Suppressor macrophage (primary cell): Measurements from ENCODE around the gene PELI1.
A peak's percentile ranks its signal among the peaks of the same experiment; 100 is the strongest.
"Not testable (repeated sequence)": the region's sequence is repeated elsewhere in the genome, so short reads cannot be mapped to it uniquely, and the experiment has no call there.

Experiments
- DNase-seq, 4 experiments: peaks; one replicate each; pipeline ENCODE4 v3.0.0-alpha.2; 2020 to 2022

Gene PELI1

DNA sequence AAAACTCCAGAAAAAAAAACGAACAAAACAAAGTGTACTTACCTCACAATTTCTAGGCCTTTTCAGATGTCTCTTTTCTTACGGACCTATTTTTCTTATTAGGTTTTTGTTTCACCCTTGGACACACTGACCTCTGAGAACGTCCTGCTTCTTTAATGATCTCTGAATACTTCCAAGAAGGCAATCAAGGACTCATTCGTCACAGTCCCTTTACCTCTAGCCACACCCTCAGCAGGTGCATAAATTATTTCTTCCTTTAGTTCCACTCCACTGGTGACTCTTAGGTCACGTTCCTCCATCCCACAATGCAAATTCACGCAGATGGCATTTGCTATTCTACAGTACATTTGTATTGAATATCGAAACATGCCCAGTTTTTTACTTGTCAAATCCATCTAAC, 21.9 kb downstream of the PELI1 start:
- DNase-seq = no peak

DNA sequence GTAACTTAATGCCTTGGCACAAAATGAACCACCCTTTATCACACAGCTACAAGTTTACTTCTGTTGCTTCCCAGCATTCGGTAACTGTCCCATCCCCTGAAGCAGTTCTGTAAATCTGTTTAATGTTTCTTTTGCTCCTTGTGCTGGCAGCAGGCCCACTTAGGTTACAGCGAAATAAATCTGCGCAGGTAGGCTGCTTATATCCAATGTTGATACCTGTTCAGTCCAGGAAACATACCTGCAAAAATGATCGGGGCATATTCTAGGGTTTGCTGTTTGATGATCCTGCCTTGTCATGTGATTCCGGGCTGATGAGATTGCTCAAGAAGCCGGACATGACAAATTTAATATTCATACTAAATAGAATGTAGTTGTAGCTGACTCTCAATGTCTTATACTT, 23.3 kb downstream of the PELI1 start:
- DNase-seq = no peak

DNA sequence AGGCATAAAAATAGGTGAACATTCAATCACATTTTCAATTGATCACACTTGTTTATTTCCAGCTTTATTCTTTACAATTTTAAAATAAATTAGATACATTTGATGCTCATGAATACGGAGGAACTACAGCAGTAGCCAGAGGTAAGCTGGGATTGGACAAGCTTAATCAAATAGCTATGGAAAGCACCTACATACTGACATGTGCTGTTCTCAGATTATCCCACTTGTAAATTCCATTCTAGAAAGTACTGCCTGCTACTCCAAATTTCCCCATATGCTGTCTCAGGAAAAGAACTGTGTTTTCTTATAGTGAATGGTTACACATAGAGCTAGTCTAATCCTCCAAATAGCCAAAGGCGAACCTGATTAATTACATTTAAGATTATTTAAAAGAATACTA, 24.2 kb downstream of the PELI1 start:
- DNase-seq = no peak

DNA sequence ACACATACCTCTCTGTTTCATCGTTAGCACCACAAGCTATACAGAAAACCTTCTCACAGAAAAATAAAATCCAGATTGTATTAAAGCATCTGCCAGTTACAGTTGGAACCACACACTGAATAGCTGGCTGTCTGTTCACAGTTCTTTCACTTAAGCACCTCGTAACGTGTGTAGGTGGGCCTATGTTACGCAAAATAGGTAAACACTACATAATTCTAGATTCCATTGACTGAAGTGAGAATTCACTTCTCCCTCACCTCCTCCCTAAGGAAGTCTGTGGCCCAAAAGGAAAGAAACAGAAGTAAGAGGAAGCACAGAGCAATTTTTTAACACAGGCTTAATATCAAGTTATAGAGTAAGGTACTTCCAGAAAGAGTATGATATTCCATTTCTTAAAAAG, 24.9 kb downstream of the PELI1 start:
- DNase-seq = no peak

DNA sequence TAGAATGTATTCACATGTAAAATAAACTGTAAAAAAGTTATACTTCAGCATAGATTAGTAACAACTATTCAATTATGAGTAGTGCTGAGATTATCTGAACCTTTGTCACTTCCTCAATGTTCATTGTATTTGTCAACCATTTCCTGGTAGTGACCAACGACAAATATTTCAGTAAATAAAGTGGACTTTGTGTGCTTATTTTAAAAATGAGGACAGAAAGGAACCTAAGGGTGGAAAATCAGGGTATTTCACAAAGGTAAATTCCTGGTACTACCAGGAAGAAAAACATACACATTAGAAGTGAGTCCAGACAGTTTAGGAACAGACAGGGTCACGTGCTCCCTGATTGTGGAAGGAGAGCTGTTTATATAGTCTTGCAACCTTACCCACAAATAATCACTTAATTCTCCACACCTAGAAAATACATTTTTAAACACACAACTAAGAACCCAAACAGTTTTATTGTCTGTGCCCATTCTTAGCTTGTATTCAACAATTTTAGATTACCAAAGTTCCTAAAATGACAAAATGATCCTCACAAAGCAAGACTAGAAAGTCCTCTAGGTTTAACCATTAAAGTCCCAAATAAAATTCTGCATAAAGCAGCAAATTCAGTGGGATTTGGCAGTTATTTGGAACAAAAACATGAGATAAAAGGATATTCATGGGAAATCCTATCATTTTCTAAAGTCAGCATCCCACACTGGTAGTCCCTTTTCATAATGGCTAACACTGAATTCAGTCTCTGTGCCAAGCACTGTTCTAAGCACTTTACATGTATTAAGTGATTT, 28.2 kb downstream of the PELI1 start:
- peak in 3 of 4 experiments; percentile 20 to 60 (median 56) for DNase-seq

DNA sequence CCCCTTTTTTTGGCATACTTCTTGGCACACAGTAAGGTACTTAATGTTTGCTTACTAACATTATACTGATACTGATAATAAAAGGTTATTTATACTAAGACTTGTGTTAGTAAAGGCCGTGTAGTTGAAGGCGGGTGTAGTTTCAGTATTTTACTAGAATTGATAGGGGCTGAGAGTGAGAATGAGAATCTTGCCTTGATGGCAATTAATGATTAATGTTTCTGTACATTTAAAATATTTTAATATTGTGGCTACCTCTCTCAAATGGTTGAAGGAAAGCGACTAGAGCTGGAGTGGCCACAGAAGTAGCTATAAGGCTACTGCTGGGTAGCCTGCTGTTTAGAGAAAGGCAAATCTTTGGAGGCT, 29.3 kb downstream of the PELI1 start:
- no peak for DNase-seq

DNA sequence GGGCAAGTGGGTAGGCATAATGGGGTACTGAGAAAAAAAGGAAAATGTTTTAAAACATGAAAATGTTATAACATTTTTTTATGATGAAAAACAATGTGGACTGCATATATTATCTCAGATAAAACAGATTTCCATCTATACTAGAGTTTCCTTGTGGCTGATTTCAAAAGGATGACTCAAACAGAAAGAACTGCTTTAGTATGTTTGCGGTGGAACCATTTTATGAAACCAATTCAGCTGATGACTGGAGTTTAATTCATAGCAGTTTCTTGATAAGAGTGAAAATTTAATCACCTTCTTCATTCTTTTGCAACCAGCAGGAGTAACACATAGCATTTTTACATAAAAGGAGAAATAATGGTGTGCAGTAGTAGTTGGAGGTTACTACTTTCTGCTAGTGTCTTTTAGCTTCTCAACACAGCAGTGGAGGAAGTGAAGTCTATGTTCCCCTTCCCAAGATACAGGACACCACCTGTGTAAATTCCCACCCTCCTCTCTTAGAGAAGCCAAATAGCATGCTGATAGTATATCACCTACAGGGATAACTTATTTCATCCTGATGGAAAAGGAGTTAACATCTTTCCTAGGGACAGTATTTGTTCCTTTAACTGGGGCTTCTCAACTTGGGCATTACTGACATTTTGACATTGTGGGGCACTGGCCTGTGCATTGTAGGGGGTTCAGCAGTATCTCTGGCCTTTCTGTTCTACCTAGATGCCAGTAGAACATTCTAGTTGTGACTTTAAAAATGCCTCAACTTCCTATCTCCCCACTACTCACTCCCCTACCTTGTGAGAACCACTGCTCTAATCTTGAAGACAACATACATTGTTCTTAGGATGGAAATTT, 29.9 kb downstream of the PELI1 start:
- peak in 2 of 4 experiments; percentile 54 for DNase-seq

DNA sequence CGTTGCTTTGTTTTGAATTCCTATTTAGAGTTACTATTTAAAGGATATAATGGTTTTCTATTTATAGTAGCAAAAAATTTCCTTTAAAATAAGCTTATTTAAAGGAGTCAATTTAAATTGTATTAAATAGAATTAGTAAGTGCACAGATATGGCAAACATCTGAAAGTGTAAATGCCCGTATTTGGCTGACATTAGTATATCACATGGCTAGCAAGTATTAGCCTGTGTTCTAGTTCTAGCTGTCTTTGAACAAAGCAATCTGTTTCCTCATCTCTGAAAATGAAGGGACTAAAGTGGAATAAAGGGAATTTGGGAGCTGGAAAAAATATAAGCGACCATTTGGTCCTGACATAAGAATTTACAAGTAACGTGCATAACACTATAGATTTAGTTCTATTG, 32.2 kb downstream of the PELI1 start:
- DNase-seq = no peak

DNA sequence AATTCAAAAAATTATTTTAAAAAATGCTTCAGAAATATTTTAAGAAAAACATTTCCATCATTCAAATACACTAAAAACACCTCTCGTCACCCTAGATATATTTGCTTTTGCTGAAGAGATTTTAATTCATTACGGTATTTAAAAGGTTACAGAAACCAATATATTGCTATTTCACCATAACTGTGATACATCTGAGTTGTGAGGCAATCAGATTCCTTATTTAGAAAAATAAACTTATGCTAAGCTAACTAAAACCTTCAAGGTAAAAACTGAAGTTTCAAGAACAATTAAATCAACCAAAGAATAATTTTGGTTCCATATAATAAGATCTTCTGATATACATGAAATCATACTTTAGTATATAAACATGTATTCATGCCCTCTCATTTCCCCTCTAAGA, 32.8 kb downstream of the PELI1 start:
- DNase-seq = no peak

DNA sequence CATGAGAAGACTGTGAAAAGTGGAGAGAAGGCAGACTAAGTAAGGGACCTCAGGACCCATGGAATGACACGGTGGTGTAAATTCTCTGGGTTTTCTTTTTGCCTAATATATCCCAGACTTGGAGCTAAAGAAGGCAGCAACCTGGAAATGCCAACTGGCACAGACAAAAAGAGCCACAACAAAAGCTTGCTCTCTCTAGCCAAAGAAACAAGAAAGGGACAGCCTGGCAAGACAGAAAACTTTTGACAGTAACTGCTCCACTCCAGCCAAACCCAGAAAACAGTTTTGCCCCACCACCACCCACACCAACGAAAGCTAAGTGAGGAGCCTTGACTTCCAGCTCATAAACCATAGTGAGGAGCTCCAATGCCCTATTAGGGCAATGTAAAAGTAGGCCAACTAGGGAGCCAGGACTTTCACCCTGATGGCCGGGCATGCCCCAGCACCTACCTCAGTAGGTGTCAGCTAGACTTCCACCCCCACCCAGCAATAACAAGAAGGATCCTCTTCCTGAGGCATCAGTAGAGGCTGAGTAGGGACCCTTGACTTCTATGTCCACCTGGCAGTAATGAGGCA, 35.5 kb downstream of the PELI1 start:
- no peak for DNase-seq

DNA sequence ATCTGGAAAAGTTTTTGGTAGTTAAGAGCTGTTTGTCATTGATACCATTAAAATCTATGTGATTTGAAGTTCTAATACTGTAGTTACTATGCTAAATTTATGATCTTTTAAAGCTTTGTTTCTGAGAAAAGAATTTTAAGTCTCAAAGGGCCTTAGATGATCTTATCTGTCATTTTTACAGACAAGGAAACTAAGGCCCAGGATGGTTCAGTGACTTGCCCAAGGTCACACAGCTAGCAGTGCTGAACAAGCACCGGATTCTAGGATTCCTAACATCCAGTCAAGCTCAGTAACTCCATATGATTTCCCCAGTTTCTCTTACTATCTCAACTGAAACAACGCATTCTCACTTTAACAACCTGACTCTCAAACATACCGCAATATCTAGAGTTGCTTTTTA, 37.7 kb downstream of the PELI1 start:
- no peak for DNase-seq

DNA sequence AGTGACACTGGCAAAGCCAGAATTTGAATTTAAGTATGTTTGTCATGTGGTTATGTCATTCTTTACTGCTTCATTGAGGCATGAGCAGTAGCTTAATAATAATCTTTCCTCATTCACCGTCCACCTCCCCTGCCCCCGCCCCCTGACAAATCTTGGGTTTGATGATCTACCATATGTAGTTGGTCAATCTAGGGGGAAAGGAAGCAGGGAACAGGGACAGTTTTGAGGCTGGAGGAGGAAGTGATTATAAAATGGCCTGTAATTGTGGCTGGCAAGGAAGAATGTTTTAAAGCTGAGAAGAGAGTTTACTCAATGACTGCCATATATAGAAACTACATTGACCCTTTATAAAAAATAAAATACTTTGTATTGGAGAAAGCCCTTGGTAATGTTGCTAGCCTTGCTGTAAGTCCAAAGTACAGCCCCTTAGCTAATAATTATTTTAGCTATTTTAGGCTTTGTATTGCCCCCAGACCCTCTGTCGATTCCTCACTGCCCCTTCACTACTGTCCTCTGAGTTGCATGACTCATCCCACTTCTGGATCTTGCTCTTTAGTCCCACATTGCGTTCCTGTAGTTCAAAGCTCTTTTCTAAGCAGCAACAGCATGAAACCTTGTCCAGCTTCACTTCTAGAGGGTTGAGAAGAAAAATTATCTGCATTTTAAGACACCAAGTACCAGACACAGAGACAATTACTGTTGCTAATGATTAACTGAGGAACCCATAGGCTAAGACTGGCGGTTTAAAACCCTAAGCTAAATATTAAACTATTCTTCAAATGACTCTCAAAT, 38.4 kb downstream of the PELI1 start:
- DNase-seq = peak; percentile 54 to 69 (median 68)

DNA sequence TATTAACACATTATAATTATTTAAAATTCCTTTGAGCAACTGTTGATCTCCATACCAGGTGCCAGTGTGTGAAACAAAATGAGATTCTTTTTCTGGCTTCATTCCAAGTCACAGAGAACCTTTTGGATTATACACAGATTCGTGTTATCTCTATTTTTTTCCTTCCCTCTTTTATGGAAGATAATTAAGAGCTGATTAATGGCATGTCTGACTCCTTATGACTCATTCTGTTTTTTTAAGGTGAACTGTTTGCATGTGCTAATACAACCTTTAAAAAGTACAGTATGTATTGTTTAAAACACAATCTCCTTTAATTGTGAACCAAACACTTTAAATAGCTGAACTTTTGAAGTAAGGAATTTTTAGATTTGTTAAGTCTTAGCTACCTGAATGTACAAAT, 39.3 kb downstream of the PELI1 start:
- DNase-seq = no peak

DNA sequence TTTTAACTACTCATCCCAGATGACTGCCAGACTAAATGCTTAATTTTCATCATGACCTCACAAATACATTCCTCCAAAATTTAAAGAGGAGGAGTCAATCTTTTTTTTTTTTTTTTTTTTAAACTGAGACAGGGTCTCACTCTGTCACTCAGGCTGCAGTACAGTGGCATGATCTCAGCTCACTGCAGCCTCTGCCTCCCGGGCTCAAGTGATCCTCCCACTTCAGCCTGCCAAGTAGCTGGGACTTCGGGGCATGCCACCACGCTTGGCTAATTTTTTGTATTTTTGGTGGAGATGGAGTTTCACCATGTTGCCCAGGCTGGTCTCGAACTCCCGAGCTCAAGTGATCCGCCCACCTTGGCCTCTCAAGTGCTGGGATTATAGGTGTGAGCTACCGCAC, 41.5 kb downstream of the PELI1 start:
- DNase-seq = not testable (repeated sequence)

DNA sequence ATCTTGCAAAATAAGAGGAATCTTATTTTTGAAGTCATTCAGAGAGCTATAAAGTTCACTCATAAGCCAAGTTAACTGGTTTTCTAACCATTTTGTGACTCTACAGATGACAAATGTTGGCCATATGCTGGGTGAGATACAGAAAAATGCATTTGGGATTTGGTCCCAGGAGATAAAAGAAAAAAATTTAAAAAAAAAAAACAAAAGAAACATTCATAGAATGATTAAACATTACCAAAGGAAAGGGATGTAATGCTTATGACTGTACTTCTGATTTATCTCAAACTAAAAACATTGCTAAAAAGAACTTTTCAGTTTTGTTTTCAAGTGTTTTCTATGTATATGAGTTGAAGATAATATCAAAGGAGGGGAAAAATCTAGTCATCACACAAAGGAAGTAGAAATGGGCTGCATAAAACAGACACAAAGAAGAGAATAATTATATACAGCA, 43.1 kb downstream of the PELI1 start:
- no peak for DNase-seq

DNA sequence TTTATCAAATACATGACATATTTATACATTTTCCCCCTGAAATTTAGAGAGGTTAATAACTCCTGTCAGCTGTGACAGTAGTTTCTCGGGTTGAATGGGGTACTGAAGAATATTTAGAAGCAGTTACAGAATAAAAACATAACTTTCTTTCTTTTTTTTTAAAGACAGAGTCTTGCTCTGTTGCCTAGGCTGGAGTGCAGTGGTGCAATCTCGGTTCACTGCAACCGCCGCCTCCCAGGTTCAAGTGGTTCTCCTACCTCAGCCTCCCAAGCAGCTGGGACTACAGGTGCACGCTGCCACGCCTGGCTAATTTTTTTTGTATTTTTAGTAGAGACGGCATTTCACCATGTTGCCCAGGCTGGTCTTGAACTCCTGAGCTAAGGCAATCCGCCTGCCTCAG, 43.6 kb downstream of the PELI1 start:
- DNase-seq = not testable (repeated sequence)

DNA sequence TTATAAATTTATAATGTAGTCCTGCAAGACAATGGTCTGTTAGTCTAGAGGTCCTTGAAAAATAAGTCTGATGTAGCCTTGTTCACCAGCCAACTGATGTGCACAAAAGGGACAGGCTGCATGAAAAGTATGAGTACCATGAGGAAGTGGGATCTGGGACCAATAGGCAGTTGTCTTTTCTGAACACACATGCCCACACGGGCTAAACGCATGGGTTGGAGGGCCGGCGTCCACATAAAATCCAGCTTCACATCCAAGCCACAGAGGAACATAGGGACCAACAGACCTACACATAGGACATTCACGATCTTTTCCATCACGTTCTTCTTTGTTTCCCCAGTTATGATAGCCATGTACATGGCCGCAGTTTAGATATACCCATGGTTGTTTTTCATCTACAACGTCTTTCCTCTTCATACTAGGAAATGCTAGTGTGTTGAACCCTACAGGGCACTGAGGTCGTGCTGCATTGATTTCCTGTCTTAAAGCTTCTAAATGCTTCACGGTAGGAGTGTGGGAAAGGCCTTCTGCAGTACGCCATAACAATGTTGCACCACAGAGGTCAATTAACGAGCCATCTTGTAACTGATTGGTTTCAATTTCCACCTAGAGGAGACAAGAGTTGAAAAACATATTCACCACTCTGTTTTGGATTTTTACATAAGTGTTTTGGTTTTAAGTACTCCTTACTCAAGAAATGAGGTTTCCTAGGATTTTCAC, 49.4 kb downstream of the PELI1 start:
- no peak for DNase-seq

DNA sequence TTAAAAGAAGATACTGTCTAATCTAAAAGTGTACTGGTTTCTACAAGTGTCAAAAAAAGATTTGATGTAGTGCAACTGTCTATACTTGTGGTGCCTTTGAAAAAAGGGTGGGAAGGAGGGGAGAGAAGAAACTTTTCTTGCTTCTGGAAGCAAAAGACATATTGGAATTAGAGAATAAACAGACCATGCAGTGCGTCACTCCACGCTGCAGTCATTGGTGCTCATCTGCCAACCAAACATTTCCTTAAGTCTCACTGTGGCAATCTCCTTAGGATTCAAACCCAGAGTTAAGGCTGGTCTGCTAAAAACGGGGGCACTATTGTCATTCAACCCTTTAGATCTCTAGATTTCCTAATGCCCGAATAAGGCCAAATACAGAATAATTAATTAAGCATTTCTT, 50.9 kb downstream of the PELI1 start:
- DNase-seq = no peak

DNA sequence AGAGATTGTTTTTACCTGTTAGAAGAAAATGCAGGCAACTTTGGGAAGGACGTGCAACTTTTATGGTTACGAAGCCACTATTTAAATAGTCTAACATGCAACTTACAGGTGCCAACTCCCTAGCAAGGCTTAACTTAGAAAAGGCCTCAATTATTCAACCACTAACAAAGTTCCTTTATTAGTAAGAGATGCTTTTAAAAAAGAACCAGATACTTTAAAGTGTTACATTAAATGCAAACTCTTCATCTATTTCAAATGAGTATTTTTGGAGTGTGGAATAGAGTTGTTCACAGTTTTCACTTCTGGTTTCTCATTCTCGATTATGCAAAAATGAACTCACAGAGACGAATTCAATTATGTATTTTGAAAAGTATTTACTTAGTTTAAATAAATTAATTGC, 51.7 kb downstream of the PELI1 start:
- DNase-seq = no peak

DNA sequence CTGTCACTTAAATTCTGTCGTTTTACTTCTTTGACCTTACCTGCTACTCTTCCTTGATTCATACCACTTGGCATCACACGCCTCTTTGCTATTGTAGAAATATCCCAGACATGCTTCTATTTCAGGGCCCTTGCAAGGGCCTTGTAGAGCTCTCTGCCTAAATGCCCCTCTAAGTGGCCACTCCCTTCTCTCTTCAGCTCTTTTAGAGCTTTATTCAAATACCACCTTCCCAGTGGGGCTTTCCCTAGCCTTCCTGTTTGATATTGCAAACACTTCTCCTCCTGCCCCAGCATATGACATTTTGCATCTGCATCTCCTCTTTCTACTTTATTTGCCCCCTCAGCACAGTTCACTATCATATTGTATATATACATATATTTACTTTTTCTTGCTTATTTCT, 54.0 kb downstream of the PELI1 start:
- no peak for DNase-seq

DNA sequence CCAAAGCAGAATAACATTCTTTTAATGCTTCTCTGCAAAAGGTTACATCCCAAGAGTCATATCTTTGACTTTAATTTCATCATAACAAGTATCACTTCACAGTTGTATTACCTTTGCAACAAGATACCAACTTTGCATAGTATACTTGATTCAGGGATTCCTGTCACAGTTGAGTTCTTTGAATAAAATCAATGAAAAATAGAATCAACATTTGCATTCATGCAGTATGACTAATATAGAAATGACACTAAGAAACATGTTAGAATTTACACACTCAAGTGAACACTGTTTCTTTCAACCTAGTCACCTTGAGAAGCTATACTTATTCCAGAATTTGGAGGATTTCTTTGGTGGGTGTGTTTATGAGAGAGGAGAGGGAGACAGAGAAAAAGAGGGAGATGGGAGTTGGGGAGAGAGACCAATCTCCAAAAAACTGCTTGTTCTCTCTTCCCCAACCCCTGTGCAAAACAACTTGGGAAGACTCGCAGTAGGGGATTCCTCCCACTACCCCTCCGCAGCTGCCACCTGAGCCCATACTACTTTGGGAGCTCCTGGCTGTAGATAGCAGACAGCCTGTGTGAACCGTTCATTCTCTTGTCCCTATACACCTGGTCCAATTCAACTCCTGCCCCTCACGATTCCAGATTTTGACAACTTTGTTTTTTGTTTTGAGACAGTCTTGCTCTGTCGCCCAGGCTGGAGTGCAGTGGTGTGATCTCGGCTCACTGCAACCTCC, 57.7 kb downstream of the PELI1 start:
- no peak for DNase-seq
